ENCODE results near the gene MARF1. TPM values are rescaled to one million over a fixed set of nuclear protein-coding genes. Genes with fewer than 3 reads are reported as not detected.

Gene MARF1
- total RNA-seq, 2 experiments from 2014 or later: 156 to 157 TPM

DNA sequence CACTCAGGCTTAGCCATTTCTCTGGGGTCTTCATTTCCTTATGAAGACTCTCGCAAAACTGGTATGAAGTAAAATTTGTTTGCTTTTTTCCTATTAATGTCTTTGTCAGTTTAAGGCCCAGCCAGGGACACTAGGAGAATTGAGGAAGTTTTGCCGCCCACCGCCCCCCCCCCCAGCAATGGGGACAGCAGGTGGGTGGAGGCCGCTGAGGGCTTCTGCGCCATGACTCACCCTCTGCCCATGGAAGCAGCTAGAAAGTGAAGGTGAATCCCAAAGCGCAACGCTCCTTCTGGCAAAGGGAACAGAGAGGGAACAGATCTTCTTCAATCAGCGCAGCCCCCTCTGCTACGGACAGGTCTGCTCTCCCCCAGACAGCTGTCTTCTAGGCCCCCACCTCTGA lies 49.7 kb downstream of the MARF1 start:
- POLR2A ChIA-PET: interaction anchor here (0.7 kb wide), 1 partner anchor 34 kb away, joined by 3 read pairs; no protein-coding TSS in a partner anchor
- Histone ChIP-seq H3K27me3 (ENCODE audit: control insufficient read depth in 1 of 2, insufficient read depth in 2 of 2, low read length in 2 of 2) (no peaks in the 10 kb centered on the region), H3K4me3 (ENCODE audit: low read length) (no peak overlapping the region), H3K4me1 (ENCODE audit: insufficient read depth, low read length) (peaks cover 36% of the 10 kb centered on the region), H3K9me3 (ENCODE audit: control insufficient read depth in 1 of 2, insufficient read depth in 1 of 2, low read length in 2 of 2) (no peaks in the 10 kb centered on the region), H3K27ac (ENCODE audit: low read depth in 1 of 2, low read length in 2 of 2) (no peak overlapping the region), H3K36me3 (ENCODE audit: insufficient read depth, low read length) (peaks cover 46% of the 10 kb centered on the region)
- H3K36me3 Mint-ChIP-seq (ENCODE audit: low read depth): peaks cover 65% of the 10 kb centered on the region
- TF ChIP-seq, protein P1, sequence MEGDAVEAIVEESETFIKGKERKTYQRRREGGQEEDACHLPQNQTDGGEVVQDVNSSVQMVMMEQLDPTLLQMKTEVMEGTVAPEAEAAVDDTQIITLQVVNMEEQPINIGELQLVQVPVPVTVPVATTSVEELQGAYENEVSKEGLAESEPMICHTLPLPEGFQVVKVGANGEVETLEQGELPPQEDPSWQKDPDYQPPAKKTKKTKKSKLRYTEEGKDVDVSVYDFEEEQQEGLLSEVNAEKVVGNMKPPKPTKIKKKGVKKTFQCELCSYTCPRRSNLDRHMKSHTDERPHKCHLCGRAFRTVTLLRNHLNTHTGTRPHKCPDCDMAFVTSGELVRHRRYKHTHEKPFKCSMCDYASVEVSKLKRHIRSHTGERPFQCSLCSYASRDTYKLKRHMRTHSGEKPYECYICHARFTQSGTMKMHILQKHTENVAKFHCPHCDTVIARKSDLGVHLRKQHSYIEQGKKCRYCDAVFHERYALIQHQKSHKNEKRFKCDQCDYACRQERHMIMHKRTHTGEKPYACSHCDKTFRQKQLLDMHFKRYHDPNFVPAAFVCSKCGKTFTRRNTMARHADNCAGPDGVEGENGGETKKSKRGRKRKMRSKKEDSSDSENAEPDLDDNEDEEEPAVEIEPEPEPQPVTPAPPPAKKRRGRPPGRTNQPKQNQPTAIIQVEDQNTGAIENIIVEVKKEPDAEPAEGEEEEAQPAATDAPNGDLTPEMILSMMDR (IDR thresholded peaks at IDR 0.05): no peak
- no peaks in the 10 kb centered on the region for H3K27me3 Mint-ChIP-seq
- CTCF ChIA-PET: no interaction called here
- no peak for ATAC-seq (ENCODE audit: poor library complexity)
- peaks cover 20% of the 10 kb centered on the region for H3K4me1 Mint-ChIP-seq (ENCODE audit: low read depth)
- H3K9me3 Mint-ChIP-seq: no peaks in the 10 kb centered on the region
- intact Hi-C loops (cut with DNase I, micrococcal nuclease): loop anchor here in 1 of 2 experiments (5.0 to 10.0 kb wide), 2 partner anchors 49 to 168 kb away; partner anchors contain the start of gene MARF1
- H3K4me3 Mint-ChIP-seq: no peak overlapping the region
- peak in 3 of 14 experiments; percentile 6 to 48 (median 46) for DNase-seq
- peak overlapping the region; percentile 61 for H3K27ac Mint-ChIP-seq

DNA sequence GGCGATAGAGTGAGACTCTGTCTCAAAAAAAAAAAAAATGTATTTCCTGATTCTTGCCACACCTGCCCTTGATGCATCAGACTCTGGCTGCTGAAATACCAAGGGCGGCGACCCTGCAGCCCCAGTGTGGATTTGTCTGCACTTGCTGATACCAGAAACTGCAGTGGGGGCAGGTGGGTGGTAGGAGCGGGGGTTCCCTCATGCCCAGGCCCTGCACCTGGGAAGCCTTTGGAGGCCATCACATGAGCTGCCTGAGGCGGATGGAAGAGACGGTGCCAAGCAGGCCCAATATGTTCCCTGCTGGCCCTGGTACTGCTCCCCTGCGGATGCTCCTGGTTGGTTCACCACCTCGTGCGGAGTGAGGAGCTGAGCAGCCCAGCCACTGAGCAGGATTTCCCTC lies 50.6 kb downstream of the MARF1 start:
- Histone ChIP-seq H3K4me3 (ENCODE audit: low read length) (no peak overlapping the region), H3K27me3 (ENCODE audit: control insufficient read depth in 1 of 2, insufficient read depth in 2 of 2, low read length in 2 of 2) (no peaks in the 10 kb centered on the region), H3K27ac (ENCODE audit: low read depth in 1 of 2, low read length in 2 of 2) (peak overlapping the region; percentile 21 to 34), H3K4me1 (ENCODE audit: insufficient read depth, low read length) (peaks cover 36% of the 10 kb centered on the region), H3K36me3 (ENCODE audit: insufficient read depth, low read length) (peaks cover 40% of the 10 kb centered on the region), H3K9me3 (ENCODE audit: control insufficient read depth in 1 of 2, insufficient read depth in 1 of 2, low read length in 2 of 2) (no peaks in the 10 kb centered on the region)
- Mint-ChIP-seq H3K4me1 (ENCODE audit: low read depth) (peaks cover 20% of the 10 kb centered on the region), H3K27me3 (no peaks in the 10 kb centered on the region), H3K9me3 (no peaks in the 10 kb centered on the region), H3K36me3 (ENCODE audit: low read depth) (peaks cover 66% of the 10 kb centered on the region), H3K27ac (peak overlapping the region; percentile 61), H3K4me3 (no peak overlapping the region)
- no peak for ATAC-seq (ENCODE audit: poor library complexity)
- TF ChIP-seq, protein P1 (IDR thresholded peaks at IDR 0.05): no peak
- intact Hi-C loops (cut with DNase I, micrococcal nuclease): loop anchor here in 1 of 2 experiments (5.0 to 10.0 kb wide), 2 partner anchors 50 to 168 kb away; partner anchors contain the start of gene MARF1
- POLR2A ChIA-PET: no interaction called here
- peak in 13 of 14 experiments; percentile 8 to 72 (median 38) for DNase-seq
- CTCF ChIA-PET: interaction anchor here (2.6 kb wide), 1 partner anchor 51 kb away, joined by 15 read pairs; the partner anchor contains the start of gene MARF1

DNA sequence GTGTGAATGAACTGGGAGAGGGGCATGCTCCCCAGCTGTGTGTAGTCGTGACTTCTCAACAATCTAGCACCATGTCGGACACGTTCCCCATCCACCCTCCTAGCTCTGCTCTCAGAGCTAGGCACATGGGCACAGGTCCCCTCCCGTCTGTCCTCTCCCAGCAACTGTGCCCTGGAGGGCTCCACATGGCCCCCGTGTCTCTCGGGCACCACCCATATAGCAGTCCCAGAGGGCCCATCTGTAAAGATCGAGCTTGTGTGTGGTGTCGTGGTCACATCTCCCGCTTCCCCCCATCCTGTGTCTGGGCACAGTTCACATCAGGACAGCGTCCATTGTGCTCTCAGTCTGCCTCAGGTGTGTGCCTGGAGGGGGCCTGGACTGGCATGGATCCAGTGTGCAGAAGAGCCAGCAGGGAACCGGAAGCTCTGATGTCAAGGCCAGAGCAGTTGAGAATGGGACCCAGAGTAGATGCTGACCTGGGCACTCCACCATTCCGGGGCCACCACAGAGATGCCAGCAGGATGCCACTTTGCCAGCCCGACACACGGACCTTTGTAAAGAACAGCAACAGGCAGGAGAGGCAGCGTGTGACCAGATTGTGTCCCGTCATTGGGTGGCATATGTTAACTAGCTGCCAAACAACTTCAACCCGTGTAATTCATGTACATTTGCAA lies 55.7 kb downstream of the MARF1 start:
- no peaks in the 10 kb centered on the region for H3K27me3 Mint-ChIP-seq
- peaks cover 6% of the 10 kb centered on the region for H3K9me3 Mint-ChIP-seq
- peak overlapping the region; percentile 47 for H3K27ac Mint-ChIP-seq
- Histone ChIP-seq H3K9me3 (ENCODE audit: control insufficient read depth in 1 of 2, insufficient read depth in 1 of 2, low read length in 2 of 2) (peaks cover 8 to 12% of the 10 kb centered on the region in 2 experiments), H3K4me1 (ENCODE audit: insufficient read depth, low read length) (peaks cover 32% of the 10 kb centered on the region), H3K27me3 (ENCODE audit: control insufficient read depth in 1 of 2, insufficient read depth in 2 of 2, low read length in 2 of 2) (no peaks in the 10 kb centered on the region), H3K27ac (ENCODE audit: low read depth in 1 of 2, low read length in 2 of 2) (no peak overlapping the region), H3K4me3 (ENCODE audit: low read length) (no peak overlapping the region), H3K36me3 (ENCODE audit: insufficient read depth, low read length) (peaks cover 11% of the 10 kb centered on the region)
- no peak overlapping the region for H3K4me3 Mint-ChIP-seq
- ATAC-seq (ENCODE audit: poor library complexity): no peak
- peaks cover 9% of the 10 kb centered on the region for H3K4me1 Mint-ChIP-seq (ENCODE audit: low read depth)
- TF ChIP-seq, protein P1 (IDR thresholded peaks at IDR 0.05): no peak
- no peak for DNase-seq
- H3K36me3 Mint-ChIP-seq (ENCODE audit: low read depth): peaks cover 50% of the 10 kb centered on the region
- POLR2A ChIA-PET: no interaction called here
- CTCF ChIA-PET: no interaction called here
- intact Hi-C loops (cut with DNase I, micrococcal nuclease): no loop called here
